Psoas muscle (tissue), 8 donors: ENCODE results near the gene B4GALNT4. TPM values are rescaled to one million over a fixed set of nuclear protein-coding genes. Genes with fewer than 3 reads are reported as not detected.
"Not testable (repeated sequence)": the region's sequence is repeated elsewhere in the genome, so short reads cannot be mapped to it uniquely, and the experiment has no call there.

Experiments
- ATAC-seq, 4 donors: fragments of 200-7000 bp; cut with Tn5 transposase; one replicate each; pipeline ENCODE4 v1.9.1; 2020; ENCODE audit warnings: moderate library complexity in 3 of 4, mild to moderate bottlenecking in 2 of 4
- DNase-seq, 2 donors: peaks; one replicate each; pipeline ENCODE4 v3.0.0-alpha.2; 2020
- H3K27ac ChIP-seq: fragments of 200-600 bp; one replicate; pipeline ENCODE4 v1.8.0; 2022
- H3K27me3 ChIP-seq, 3 donors: fragments of 200-600 bp in 1 of 3; one replicate each; pipeline versions ENCODE4 v1.6.1 to v1.8.0; 2013 to 2022; ENCODE audit warnings: low read length in 2 of 3, mild to moderate bottlenecking in 2 of 3, moderate library complexity in 1 of 3; ENCODE audit not compliant: insufficient read depth in 3 of 3
- H3K36me3 ChIP-seq, 2 donors: fragments of 200-600 bp in 1 of 2; one replicate each; pipeline versions ENCODE4 v1.6.1 to v1.8.0; 2013 to 2022; ENCODE audit warnings: low read depth in 1 of 2, mild to moderate bottlenecking in 1 of 2, moderate library complexity in 1 of 2; ENCODE audit not compliant: insufficient read depth in 1 of 2
- H3K4me1 ChIP-seq: fragments of 200-600 bp; one replicate; pipeline ENCODE4 v1.8.0; 2022
- H3K4me3 ChIP-seq: fragments of 200-600 bp; one replicate; pipeline ENCODE4 v1.8.0; 2022; ENCODE audit warnings: mild to moderate bottlenecking
- H3K9me3 ChIP-seq: fragments of 200-600 bp; one replicate; pipeline ENCODE4 v1.8.0; 2022
- CTCF ChIP-seq: fragments of 200-600 bp; IDR thresholded peaks from one replicate; pipeline ENCODE4 v1.8.0; 2022; ENCODE audit warnings: antibody characterized with exemption
- WGBS, 3 donors: extraction: QIAGEN DNeasy Blood & Tissue Kit; methylation state at CpG; one replicate each; pipeline versions ENCODE4 v1.1.6 to v1.1.7; 2013; 5-methylcytosine and 5-hydroxymethylcytosine counted together
- intact Hi-C, 2 donors: fragments of 100-400 bp; cut with DNase I; formaldehyde crosslinking; loops; one replicate each; pipeline versions ENCODE4 v1.11.0 to v1.14.2; 2022
- polyA plus RNA-seq, 3 donors: library from polyadenylated mRNA; stranded (reverse); fragments of 200-250 nt; gene quantifications; one replicate each; pipeline ENCODE4 v1.2.3, GENCODE V29; 2013
- total RNA-seq, 4 donors: library from RNA; stranded (reverse); fragmentation: NEBNext Ultra II Directional in 2 of 4; extraction: Animal tissue kit (Norgen Biotek cat#: 25700) in 2 of 4; gene quantifications; one replicate each; pipeline versions ENCODE4 v1.2.1 to v1.2.4, GENCODE V29; 2021 to 2023
- donor health status: healthy with polysubstance abuse.
- donor health status: DM: no; HTN: no; CAD: no; lungs with moderate emphysema.
- donor health status: Bipolar disorder and iron deficiency.
- donor health status: healthy.
- donor health status: DM: yes; HTN: yes; CAD: no.
- donor health status: DM: no; HTN: no; CAD: no.
- donor health status: DM: no; HTN: no; CAD: no.
- donor health status: DM: yes; HTN: yes; CAD: no.

The B4GALNT4 gene
- total and polyA plus RNA-seq, 7 donors = 0.04 to 0.27 (median 0.06) TPM; not detected in 1

GRCh38 chr11:408154-409007, 39.1 kb downstream of the B4GALNT4 start:
- Histone ChIP-seq H3K36me3 (no peaks in the 10 kb centered on the region), H3K4me3 (no peak overlapping the region), H3K4me1 (peaks cover 8% of the 10 kb centered on the region), H3K27me3 (peaks cover 0 to 25% (median 0%) of the 10 kb centered on the region in 3 donors), H3K9me3 (no peaks in the 10 kb centered on the region), H3K27ac (no peak overlapping the region)
- DNase-seq = no peak
- no peak for TF ChIP-seq CTCF
- ATAC-seq = no peak
- intact Hi-C loops = loop anchor here in 1 of 2 donors (2.0 kb wide), 1 partner anchor 38 kb away; no protein-coding TSS in a partner anchor
- WGBS, 3 donors = 82 to 89% (median 86%) methylated on average over 15 of the region's 15 CpGs

- peaks cover 0 to 25% (median 0%) of the 10 kb centered on the region in 3 donors for H3K27me3 ChIP-seq
- no peak overlapping the region for H3K4me3 ChIP-seq
- no peak overlapping the region for H3K27ac ChIP-seq
- intact Hi-C loops = loop anchor here in 1 of 2 donors (2.0 kb wide), 1 partner anchor 38 kb away; no protein-coding TSS in a partner anchor
- H3K36me3 ChIP-seq = no peaks in the 10 kb centered on the region
- DNase-seq (peak; percentile 11 to 45), ATAC-seq (no peak)
- H3K9me3 ChIP-seq = no peaks in the 10 kb centered on the region
- H3K4me1 ChIP-seq = peaks cover 8% of the 10 kb centered on the region
- 69 to 75% (median 73%) methylated on average over 7 of the region's 7 CpGs for WGBS, 3 donors
- TF ChIP-seq CTCF = no peak
Observed at GRCh38 chr11:409008-409599, 39.8 kb downstream of the B4GALNT4 start.

- Histone ChIP-seq H3K4me3 (no peak overlapping the region), H3K27me3 (peaks cover 0 to 30% (median 0%) of the 10 kb centered on the region in 3 donors), H3K4me1 (peaks cover 8% of the 10 kb centered on the region), H3K27ac (no peak overlapping the region), H3K9me3 (no peaks in the 10 kb centered on the region), H3K36me3 (no peaks in the 10 kb centered on the region)
- no peak for TF ChIP-seq CTCF
- no peak for ATAC-seq
- intact Hi-C loops = loop anchor here in 1 of 2 donors (2.0 kb wide), 1 partner anchor 37 kb away; no protein-coding TSS in a partner anchor
- peak in 1 of 2 donors; percentile 44 for DNase-seq
- 52 to 64% (median 57%) methylated on average over 17 to 18 of the region's 18 CpGs for WGBS, 3 donors
Observed at GRCh38 chr11:409600-410483, 40.5 kb downstream of the B4GALNT4 start.

- ATAC-seq, H3K36me3 ChIP-seq, H3K27ac ChIP-seq, H3K9me3 ChIP-seq, H3K4me3 ChIP-seq, intact Hi-C loops, H3K4me1 ChIP-seq: not testable (repeated sequence)
- WGBS, 3 donors = 80 to 91% (median 83%) methylated on average over 10 to 13 of the region's 13 CpGs
- peaks cover 0 to 35% (median 0%) of the 10 kb centered on the region in 3 donors for H3K27me3 ChIP-seq
- DNase-seq = peak in 1 of 2 donors; percentile 38
Observed at GRCh38 chr11:410711-411110, 41.4 kb downstream of the B4GALNT4 start.

GRCh38 chr11:411520-411919, 42.2 kb downstream of the B4GALNT4 start:
- intact Hi-C loops, H3K36me3 ChIP-seq, H3K27ac ChIP-seq, H3K4me3 ChIP-seq, ATAC-seq, H3K4me1 ChIP-seq, H3K9me3 ChIP-seq: not testable (repeated sequence)
- peak in 1 of 2 donors; percentile 45 for DNase-seq
- H3K27me3 ChIP-seq = peaks cover 0 to 43% (median 3%) of the 10 kb centered on the region in 3 donors
- WGBS, 3 donors = 79 to 86% (median 80%) methylated on average over 8 to 9 of the region's 11 CpGs
